HG03039 (cell line): ENCODE measurements around the gene AUTS2.

Source experiments
- ATAC-seq: cut with Tn5 transposase; IDR thresholded peaks from one replicate; pipeline ENCODE4 v1.9.1; 2021; ENCODE audit warnings: mild to moderate bottlenecking, moderate library complexity; ENCODE audit not compliant: unreplicated experiment

AUTS2 gene

DNA sequence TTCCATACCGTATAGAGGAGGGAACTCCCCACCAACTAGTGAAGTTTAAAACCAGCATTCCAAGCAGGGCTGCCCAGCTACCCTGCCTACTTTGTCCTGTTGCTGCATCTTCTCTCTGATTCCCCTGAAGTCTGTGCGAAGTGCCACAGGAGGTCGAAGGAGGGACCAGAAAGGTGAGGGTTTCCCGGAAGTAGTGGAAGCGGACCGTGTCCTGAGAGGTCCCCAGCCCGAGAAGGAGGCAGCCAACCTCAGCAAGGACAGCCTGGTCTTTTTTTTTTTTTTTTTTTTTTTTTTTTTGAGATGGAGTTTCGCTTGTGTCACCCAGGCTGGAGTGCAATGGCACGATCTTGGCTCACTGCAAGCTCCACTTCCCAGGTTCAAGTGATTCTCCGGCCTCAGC, 861.8 kb downstream of the AUTS2 start:
- no peak for ATAC-seq

DNA sequence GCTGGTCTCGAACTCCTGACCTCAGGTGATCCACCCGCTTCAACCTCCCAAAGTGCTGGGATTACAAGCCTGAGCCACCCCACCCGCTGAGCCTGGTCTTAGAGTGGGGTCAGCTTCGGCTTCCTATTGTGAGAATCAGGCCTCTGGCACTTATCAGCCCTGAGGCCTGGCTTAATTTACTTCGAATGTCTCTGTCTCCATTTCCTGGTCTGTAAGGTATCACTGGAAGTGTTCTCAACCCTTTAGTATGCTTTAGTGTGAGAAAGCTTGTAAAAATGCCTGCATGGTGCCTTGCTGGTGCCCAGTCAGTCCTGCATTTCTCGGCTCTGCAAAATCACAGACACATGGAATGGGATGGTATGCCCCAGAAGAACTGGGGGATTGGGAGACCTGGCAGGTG, 862.3 kb downstream of the AUTS2 start:
- no peak for ATAC-seq

DNA sequence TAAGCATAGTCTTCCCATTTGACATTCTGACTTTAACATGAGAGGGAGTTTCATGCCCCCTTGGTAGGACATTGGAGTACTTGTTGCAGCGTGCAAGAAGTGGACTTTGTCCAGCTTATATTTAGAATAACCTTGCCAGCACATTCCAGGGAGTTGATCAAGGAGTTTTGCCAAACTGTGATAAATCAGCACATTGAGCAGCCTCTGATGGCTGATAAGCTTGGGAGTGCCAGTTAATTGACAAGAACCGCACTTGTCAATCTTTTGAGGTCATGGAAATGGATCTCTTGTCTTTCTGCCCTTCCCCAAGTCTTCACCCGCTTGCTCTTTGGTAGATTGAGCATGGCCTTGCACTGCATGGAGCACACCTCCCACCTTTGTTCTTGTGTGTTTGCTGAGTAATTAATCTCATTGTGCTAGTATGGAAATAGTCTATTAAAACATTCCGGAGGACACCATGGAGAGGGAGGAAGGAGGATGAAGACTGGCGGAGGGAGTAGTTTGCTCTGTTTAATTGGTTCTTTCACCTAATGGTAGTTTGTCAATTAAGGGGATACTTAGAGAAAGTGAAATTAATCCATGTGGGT, 865.2 kb downstream of the AUTS2 start:
- no peak for ATAC-seq

DNA sequence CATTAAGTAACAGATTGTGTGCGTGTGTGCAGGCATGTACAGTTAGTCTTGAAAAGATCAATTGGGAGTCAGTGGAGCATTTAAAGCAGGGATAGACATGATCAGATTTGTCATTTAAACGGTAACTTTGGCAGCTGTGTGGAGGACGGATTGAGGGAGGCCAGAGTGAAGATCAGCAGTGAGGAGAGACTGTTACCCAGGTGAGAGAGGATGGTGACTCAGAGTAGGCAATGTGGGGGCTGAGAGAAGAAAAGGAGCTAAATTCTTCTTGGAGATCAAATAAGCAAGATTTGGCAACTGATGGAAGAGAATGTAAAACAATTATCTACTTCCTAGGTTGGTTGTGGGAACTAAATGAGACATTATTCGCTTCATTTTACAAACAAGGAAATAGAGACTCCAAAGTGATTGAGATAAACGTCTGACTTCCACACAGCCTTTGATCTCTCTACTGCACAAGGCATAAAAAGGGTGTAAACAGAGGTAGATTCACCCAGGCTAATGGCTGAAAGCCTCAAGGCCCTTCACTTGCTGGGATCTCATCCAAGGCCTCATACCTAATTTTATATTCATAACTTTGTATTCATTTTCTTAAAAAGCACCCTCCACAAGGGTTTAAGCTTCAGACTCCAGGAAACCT, 868.6 kb downstream of the AUTS2 start:
- ATAC-seq, result no peak

DNA sequence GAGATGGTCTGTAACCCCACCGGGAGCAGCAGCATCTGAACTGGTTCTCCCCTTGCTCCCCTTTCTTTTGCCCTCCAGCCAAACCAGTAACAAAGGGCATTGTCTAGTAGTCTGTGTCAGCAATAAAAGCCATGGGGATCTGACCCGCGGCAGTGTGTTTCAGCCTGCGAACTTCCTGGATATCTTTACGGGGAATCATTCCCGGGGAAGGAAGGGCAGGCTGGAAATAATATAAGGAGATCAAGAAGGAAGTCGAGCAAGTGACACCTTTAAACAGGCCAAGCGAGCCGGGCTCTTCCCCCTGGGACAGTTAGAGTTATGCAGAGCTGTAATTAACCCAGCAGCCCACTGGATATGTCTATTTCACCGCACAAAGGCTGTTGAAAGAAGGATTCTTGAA, 872.5 kb downstream of the AUTS2 start:
- ATAC-seq, result no peak

DNA sequence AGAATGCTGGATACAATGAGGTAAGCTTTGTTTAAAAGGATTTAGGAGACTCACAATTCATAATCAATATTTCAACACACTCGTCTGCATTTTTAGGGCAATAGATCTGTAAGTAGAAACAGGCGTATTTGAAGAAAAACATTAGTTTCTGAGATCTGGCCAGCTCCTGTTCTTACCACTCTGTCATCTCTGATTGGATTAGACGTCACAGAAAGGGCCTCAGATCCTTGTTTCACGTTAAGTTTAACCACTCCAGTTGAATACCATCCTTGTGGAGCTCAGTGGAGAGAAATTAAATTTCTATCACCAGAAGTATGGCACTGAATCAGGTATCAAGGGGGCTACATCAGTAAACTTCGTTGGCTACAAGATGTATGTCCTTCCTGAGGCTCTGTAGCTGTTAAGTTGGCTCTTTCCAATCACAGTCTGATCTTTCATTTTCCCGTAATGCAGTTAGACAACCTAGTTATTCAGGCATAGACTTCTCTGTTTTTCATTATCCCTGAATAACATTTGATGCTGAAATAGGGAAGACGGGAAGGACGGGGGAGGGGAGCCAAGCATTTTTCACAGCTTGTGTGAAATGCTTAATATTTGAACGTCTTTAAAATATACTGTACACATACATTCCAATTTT, 874.4 kb downstream of the AUTS2 start:
- ATAC-seq, result no peak

DNA sequence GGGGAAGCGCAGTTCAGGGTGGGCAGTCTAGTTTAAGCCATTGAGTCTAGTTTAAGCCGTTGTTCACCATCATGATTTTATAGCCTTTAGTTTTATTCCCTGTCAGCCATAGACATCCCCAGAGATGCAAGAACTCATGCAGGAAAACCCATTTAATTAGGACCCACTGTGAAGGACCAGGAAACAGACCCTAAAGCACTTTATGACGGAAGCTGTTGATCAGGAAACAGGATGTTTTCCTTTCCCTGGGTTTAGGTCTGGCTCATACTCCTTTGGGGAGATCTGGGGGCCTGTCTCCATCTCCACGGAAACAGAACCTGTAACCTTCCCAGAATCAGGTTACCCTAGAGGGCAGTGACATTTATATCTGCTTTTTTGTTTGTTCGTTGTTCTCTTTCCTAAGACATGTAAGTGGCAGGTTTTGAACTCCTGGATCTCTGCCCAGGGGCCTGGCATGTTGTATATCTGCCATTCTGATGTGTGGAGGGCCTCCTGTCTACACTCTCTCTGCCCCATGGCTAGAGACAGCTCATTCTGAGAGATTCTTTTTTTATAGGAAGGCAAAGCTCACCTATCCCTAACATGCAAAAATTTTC, 876.5 kb downstream of the AUTS2 start:
- ATAC-seq, result no peak

DNA sequence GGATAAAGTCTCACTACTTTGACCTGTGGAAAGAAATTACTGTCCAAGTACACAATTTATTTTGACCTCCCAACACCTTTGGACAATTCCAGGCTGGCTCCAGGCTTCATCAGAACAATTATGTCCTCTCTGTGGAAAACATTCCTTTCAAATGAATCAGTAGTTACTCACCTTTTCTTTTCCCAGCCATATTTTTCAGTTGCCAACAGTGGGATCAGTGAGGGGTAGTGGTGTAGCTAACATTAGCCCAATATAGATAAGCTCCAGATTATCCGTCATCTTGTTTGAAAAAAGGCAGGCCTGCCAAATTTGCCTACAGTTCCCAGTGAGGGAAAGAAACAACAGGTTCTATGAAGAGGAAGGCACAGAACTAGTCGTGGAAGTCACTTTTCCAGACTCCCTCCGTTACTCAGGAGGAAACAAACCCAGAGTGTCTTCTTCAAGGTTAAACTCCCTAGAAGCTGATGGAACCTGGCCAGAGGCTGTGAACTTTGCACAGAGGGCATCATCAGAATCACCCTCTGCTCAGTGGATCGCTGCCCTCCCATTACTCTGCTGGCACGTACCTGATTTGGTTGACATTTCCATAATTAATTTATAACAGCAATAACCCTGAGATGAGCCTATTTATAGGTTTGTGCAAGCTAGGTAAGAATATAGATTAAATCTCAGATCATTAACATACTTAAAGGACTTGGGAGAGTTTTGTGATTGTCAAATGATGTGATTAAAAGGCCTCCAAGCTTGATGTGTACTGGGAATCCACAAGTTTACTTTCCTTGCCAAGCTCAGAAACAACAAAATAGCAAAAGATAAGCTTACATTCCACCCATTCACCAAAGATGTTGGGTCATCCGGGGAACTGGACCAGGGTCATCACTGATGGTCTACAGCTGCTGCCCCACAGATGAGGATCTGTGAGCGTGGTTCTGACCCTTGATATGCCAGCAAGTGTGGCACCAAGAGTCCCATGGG, 879.0 kb downstream of the AUTS2 start:
- ATAC-seq, result no peak

DNA sequence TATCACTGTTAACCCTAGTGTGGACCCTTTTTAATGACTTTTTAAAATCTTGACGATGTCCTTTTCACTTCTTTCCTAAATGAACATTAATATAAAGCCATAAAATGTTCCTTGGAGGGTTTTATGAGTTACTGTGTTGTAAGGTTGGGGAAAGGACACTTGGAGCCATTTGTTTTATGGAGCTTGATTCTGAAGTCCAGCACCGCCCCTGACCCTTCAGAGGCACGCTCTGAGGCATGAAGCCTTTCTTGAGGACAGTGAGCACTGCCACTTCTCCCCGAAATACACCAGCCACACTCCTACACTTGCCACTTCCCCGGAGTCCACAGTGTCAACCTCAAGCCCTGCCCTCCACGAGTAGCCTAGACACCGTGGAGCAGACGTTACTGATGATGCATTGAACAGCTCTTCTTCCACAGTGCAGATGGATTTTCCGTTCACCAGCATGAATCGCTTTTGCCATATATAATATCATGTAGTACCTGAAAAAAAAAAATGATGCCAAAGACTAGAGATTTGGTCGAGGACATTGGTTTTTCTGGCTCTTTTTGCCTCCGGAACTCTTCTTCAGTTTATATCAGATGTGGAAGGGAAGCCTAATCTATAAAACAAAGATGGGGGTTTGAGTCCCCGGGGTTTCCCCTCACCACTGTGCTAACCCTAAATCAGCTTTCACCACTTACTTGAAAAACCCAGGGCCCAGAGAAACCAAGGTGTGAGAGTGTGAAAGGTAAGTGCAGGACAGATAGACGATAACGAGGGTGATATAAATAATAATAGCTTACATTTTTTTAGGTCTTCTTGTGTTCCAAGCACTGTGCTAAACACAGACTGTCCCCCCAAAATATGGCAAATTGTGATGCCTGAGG, 881.1 kb downstream of the AUTS2 start:
- ATAC-seq, result no peak

DNA sequence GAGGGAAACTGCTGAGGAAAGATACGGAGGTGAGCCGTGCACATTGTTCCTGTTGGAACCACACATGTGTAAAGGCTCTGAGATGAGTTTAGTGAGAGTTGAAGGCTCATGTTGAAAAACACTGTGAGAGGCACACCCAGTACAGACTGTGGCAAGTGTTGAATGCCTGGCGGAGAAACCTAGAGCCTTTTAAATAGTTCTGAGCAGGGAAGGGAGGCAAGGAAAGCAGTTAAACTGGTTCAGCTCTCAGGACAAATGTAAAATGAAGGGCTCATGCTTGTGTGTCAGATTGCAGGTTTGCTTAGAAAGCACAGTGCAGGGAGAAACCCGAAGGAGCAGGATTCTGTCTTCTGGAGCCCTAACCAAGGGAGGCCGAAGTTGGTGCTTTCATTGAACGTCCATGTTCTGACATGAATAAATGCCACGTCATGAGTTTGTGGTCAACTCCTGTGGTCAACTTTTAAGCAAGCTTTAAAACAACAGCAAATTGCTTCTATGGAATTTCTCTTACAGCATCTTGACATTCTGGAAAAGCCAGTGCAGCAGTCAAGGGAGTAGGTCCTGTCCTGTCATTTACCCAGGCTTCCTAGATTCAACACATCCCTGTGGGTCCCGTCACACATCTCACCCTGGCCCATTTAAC, 882.8 kb downstream of the AUTS2 start:
- no peak for ATAC-seq

DNA sequence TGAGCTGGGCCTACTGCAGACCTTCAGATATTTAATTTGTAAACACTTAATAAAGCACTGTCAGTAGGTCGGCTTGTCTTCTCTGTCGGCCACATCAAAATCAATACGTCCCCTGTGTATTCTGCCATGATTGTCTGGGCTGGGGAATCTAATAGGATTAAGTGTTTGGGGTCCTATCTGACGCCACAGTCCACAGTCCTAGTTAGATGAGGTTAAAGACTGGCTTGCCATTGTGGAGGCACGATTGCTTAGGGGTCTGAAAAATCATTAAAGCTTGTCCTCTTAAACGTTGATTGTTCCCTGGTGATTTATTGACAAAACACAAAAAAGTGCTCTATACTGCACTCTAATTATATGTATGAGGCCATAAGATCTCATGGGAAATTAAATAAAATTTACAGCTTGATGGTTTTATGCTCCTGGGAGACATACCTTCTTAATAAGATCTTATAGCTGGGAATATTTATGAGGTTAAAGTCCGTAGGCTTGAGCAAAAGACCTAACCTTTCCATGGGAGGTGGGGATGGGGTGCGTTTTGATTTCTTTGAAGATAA, 883.4 kb downstream of the AUTS2 start:
- ATAC-seq, result no peak

DNA sequence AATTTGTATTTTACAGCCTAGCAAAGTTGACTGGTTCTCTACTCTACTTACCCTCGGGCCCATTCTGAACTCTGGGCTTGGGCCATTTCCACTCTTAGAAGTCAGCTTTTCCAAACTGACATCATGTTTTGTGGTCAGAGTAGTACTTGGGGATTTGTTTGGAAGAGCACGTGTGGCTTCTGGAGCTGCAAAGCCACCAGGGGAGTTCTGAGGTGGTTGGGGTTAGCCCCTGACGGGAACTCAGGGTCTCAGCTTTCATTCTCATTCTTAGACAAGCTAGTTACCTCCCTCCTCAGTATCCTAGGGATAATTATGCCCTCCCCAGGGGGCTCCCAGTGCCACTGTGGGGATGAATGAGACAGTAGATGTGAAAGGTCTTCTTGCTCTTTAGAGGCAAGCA, 886.0 kb downstream of the AUTS2 start:
- no peak for ATAC-seq

DNA sequence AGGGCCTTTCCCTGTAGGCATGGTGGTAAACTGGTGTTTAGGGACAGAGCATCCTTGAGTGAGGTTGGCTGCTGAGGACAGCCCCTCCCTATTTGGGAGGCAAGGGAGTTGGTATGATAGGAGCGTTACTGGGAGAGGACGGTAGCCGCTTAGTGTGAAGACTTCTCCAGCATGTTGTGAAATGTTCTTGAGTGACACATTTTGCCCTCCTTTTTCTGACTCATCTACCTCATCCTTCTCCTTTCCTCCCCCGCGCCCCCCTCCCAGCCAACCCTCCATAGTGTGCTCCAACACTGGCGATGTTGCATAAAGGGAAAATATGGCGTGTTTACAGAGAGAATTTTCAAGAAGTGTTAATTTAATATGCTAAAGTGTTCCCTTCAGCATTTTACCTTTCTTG, 888.7 kb downstream of the AUTS2 start:
- ATAC-seq, result no peak

DNA sequence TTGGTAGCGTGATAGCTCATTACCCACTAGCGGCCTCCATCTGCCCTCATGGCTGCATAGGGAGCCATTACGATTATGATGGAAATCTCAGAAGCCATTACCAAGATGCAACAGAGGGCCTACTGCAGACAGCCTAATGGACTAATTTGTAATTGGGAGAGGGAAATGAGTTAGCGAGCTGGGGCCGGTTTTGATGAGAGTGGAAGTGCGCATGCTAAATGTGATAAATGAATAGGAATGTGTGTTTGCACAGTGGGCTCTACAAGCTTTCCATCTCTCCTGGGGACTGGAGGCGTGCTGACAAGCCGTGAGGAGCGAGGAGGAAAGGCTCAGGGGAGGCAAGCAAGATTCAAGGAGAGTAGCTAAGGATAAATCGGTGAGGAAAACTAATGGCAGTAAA, 889.2 kb downstream of the AUTS2 start:
- ATAC-seq, result no peak

DNA sequence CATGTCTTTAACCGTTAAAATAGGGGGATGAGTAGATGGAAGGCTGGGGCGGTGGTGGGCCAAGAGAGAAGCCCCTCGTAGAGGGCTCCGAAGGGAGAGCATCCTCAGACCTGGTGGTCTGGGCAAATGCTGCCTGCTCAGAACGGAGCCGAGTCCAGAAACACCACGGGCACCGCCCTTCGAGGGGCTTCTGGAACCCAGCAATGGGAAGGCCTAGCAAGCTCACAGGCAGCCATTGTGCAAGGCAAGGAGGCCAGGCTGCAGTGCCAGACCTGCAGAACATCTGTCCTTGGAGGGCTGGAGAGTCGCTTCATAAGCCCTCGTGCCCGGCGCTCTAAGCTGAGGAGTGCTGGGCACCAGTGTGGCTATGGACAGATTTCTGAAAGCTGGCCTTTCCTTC, 889.6 kb downstream of the AUTS2 start:
- ATAC-seq, result no peak

DNA sequence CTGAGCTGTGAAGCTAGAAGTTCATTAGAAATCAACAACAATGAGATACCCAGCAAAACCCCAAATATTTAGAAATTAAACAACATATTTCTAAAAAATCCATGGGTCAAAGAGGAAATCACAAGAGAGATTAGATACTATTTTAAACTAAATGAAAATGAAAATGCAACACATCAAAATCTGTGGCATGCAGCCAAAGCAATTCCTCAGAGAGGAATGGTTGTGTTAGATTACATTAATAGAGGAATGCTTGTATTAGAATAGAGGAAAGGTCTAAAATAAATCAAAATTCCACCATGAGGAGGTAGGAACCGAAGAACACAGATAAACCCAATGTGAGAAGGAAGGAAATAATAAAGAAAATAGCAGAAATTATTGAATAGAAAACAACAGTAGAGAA, 891.5 kb downstream of the AUTS2 start:
- no peak for ATAC-seq

DNA sequence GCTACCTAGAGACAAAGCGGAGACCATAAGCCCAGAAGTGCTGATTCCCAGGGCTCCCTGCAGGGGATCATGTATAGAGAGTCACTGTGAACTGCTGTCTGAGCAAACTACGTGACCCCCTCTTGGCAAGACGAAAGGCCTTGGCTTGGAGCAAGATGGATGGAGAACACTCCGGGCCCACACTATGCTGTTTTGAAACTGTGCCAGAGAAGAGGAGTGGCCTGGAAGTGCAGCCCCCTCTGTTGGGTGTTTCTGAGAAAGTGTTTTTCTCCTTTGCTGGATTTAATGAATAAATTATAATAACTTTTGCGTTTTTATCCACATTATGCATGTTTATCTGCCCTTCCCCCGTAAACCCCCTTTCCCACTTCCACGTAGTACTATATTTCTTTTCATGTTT, 894.4 kb downstream of the AUTS2 start:
- no peak for ATAC-seq

DNA sequence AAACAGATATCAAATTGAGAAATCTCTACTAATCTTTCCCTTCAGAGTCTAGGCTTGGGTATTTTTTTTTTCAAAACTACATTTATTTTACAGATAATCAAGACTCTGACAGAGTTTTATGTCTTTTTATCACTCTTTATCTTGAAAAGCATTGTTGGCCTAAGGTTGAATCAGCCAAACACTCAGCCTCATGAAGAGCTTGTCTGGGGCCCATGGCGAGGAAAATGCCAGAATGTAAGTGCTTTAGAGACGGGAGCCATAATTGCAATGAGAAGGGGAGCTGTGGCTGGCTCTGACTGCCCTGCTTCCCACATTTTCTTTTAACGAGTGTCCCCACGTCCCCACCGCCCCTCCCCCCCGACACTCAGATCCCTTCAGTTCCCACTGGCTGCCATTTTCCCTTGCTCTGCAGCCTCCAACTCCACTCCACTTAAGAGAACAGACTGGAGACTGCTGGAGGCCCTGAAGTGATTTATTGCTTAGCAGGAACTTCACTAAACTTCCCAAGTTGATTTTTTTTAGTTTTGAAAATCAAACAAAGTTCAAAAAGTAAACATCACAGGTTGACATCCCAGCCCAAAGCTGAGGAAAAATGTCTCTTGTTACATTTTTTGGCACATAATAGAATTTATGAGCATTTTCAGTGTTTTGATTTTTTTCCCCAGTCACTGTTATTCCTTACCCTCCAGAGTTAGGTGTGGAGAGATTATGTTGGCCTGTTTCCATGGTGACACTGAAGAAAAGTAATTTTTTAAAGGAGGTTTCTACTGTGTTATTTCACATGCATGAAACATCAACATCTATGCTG, 896.2 kb downstream of the AUTS2 start:
- no peak for ATAC-seq

DNA sequence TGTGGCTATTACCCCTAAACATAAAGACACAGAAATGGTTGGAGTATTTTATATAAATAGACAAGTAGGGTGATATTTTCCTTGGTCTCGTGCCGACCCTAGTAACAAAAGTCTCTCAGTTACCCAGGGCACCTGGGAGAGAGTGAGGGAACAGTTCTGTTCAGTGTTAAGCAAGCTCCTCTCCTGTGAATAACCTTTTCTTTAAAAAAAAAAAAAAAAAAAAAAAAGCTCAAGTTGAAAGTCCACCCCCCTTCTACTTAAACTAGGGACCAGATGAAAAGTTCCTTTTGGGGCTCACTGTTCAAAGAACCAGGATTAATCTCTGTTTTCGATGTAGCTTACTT, 896.7 kb downstream of the AUTS2 start:
- no peak for ATAC-seq
